Fibroblast of lung (primary cell): Measurements from ENCODE around the gene RPL9.

Source experiments
- CTCF ChIP-seq, 2 donors: IDR thresholded peaks in 1 of 2; conservative IDR thresholded peaks in 1 of 2; 1 replicate in 1 of 2; 2 replicates in 1 of 2; pipeline ENCODE4 v1.5.1; 2011 to 2012; ENCODE audit warnings: low read length in 2 of 2, control low read depth in 1 of 2, inconsistent platforms in 1 of 2, low read depth in 1 of 2, mild to moderate bottlenecking in 1 of 2
- EZH2 ChIP-seq: IDR thresholded peaks from 2 replicates; pipeline ENCODE4 v1.5.1; 2012; ENCODE audit warnings: low read length, control low read depth, mild to moderate bottlenecking; ENCODE audit errors: missing control alignments

- TF ChIP-seq CTCF (conservative IDR thresholded peaks at IDR 0.05 in 1 of 2, IDR thresholded peaks at IDR 0.05 in 1 of 2; ENCODE audit: low read depth in 1 of 2, low read length in 2 of 2) = no peak
- TF ChIP-seq EZH2 = no peak
These were observed 8.7 kb upstream of the RPL9 start for GRCh38 chr4:39467464-39467863.
